Endothelial cell of umbilical vein (primary cell): ENCODE results near the gene CCDC117.

Experiments used
- CTCF ChIP-seq, 2 donors: IDR thresholded peaks; 1 replicate in 1 of 2; 2 replicates in 1 of 2; pipeline ENCODE4 v1.5.1; 2011; ENCODE audit warnings: low read length in 2 of 2, mild to moderate bottlenecking in 2 of 2, moderate library complexity in 2 of 2, control low read depth in 1 of 2, inconsistent platforms in 1 of 2, low read depth in 1 of 2; ENCODE audit not compliant: insufficient read depth in 1 of 2; ENCODE audit errors: extremely low read depth in 1 of 2
- POLR2A ChIP-seq: IDR thresholded peaks from 2 replicates; pipeline ENCODE4 v1.6.1; 2012; ENCODE audit warnings: low read depth, mild to moderate bottlenecking, control low read depth, low read length
- POLR2AphosphoS5 ChIP-seq: IDR thresholded peaks from 2 replicates; pipeline ENCODE4 v1.6.1; 2012; ENCODE audit warnings: low read depth, mild to moderate bottlenecking, control low read depth, low read length, moderate library complexity; ENCODE audit not compliant: insufficient read depth

GRCh38 chr22:28780296-28780695, 7.8 kb downstream of the CCDC117 start:
- TF ChIP-seq CTCF (IDR thresholded peaks at IDR 0.05; ENCODE audit: extremely low read depth in 1 of 2, insufficient read depth in 1 of 2, low read depth in 1 of 2, low read length in 2 of 2) (no peak), POLR2A (no peak), POLR2AphosphoS5 (no peak)
